HG02870 (cell line): ENCODE results near the gene KLRB1.
"Not testable (repeated sequence)": the region's sequence is repeated elsewhere in the genome, so short reads cannot be mapped to it uniquely, and the experiment has no call there.

Source experiments
- ATAC-seq: cut with Tn5 transposase; IDR thresholded peaks from one replicate; pipeline ENCODE4 v1.9.1; 2021; ENCODE audit warnings: mild to moderate bottlenecking, moderate library complexity; ENCODE audit not compliant: unreplicated experiment

KLRB1 gene

DNA sequence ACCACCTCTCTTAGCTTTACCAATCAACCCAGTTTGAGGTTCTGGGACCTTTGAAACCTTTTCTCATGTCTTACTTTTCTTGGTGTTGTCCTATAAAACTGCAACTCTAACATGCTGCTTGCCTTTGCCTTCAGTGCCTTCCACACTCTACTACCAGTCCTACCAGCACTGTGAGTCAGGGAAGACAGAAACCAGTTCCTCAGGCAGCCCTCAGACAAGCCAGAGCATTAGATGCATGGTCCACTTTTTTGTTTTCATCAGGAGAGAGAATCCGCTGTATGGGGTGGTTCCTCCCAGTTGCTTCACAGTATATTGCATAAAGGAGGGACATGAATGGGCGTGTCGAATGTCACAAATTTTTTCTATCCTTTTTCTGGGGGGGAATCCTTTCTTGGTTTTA, 17.3 kb upstream of the KLRB1 start:
- ATAC-seq: no peak

DNA sequence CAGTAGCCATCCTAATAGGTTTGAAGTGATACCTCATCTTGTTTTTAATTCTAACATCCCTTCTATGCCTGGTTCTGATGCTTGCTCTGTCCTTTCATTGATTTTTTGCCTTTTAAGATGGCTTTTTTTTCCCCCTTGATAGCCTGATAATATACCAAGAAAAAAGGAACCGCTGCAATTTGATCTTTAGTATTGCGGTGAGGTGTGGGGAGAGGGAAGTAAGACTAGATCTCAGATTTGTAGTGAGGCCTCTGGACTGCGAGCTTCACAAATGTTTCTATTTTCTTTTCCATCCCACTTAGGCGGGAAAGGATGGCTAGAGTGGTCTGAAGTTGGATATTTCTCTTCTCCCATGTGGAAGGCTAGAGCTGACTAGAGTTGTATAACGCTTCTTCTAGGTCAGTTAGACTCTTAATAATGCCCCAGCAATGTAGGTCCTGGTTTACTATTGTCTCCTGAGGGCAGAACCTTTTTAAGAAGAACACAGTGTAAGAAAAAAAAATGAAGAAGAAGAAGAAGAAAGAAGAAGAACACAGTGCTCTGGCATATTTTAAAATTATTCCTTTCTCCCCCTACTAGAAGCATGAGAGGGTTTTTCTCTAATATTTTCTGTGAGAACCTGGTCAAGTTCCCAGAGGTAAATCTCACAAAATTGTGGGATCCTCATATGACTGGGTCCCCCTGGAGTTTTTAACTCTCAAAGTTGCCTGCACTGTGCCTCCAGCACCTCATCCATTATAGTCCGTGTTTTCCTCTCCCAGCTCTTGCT, 11.9 kb upstream of the KLRB1 start:
- ATAC-seq: no peak

DNA sequence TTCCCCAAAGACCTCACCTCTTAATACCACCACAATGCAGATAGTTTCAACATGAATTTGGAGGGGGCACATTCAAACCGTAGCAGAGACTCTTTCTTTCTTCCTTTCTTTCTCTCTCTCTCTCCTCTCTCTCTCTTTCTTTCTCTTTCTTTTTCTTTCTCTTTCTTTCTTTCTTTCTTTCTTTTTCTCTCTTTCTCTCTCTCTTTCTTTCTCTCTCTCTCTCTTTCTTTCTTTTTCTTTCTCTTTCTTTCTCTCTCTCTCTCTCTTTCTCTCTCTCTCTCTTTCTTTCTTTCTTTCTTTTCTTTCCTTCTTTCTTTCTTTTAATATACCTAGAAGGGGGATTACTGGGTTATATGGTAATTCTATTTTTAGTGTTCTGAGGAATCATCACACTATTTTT, 11.2 kb upstream of the KLRB1 start:
- ATAC-seq: not testable (repeated sequence)

DNA sequence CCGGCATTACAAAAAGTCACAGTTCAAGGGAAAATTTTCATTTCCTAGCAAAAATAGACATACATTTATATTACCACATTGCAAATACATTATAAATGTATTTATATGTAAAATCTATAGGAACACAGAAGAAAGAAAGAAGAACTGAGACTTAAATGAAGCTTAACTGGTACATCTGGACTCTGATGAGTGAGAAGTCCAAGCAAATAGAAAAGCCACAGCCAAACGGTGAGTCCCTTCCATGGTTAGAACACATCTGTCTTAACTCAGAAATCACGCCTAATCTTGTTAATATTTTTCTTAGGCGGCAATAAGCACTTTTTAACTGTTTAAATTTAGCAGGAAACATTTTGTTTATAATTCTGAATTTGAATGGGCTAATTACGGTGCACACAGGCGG, 9.4 kb upstream of the KLRB1 start:
- no peak for ATAC-seq

DNA sequence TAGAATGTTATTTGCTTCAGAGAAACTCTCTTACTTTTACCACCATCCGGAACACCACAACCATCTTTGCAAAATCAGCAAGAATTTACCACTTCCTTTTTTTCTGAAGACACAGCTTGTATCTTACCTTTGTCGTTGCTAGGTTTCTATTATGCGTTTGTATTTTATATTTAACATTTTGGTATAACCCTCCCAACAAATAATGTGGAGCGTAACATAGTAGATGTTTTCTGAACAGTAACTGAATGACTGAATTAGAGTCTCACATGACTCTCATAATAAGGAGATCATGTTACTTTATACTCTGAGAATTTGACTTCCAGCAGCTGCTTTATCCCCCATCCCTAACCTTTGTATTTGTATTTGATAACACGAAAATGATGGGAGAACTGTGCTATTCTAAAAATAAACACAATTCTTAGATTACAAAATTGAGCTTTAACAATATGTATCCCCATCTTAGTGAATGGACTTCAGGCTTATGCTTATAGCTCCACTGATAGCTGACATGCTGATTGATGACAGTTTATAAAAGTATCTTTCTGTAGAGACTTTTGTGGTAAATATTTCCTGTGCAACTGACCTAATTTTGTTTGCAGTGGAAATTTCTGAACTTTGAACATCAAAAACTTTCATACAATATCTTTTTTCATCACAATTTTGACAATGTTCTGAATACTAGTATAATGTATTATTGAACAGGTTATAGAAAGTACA, 7.9 kb upstream of the KLRB1 start:
- ATAC-seq: no peak

DNA sequence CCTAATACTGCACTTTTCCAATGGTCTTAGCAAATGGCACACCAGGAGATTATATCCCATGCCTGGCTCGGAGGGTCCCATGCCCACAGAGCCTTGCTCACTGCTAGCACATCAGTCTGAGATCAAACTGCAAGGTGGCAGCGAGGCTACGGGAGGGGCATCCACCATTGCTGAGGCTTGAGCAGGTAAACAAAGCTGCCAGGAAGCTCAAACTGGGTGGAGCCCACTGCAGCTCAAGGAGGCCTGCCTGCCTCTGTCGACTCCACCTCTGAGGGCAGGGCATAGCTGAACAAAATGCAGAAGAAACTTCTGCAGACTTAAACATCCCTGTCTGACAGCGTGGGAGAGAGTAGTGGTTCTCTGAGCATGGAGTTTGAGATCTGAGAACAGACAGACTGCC, 2.9 kb upstream of the KLRB1 start:
- ATAC-seq: not testable (repeated sequence)

DNA sequence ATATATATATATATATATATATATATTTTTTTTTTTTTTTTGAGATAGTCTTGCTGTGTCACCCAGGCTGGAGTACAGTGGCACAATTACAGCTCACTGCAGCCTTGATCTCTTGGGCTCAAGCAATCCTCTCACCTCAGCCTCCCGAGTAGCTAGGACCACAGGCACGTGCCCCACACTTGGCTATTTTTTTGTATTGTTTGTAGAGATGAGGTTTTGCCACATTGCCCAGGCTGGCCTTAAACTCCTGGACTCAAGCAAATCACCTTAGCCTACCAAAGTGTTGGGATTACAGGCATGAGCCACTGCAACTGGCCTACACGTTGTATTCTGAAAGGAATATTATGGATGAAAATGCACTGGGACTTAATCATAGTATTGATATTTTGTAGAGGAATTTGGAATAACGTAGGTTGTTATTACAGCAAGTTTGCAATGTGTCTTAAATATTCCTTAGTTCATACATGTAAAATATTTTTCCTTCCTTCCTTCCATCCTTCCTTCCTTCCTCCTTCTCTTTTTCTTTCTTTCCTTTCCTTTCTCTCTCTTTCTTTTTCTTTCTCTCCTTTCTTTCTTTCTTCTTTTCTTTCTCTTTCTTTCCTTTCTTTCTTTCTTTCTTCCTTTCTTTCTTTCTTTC, 862 bp downstream of the KLRB1 start:
- no peak for ATAC-seq

DNA sequence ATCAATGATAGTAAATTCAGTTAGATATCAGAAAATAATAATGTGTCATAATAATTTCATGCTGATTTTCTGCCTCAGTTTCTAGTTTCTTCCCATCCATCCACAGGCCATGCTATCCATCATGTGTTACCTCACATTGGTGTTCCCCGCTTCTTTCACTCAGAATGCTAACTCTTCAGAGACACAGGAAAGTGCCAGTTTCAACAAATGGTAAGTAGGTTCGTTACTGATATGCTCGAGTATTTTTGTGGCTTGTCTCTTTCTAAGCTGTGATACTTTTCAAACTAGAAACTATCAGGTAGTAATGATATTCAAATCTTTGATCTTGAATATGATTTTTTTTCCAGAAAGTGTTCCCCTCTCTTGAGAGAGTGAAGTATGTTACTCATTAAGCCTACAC, 1.5 kb downstream of the KLRB1 start:
- no peak for ATAC-seq

DNA sequence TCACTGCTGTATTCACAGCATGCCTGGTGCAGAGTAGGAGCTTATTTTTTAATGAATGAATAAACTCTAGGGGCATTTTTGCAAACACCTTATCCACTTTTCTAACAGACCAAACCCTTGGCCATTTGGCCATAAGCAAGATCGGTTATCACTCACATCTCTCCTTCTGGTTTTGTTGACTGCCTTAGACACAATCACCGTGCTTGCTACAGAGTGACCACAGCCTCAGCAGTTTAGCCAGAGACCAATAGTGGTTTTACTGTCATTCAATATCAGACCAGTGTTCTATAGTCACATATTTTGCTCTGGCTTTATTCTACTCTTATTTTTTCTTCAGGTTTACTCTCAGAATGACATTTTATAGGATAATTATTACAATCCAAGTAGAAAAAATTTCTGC, 2.2 kb downstream of the KLRB1 start:
- no peak for ATAC-seq

DNA sequence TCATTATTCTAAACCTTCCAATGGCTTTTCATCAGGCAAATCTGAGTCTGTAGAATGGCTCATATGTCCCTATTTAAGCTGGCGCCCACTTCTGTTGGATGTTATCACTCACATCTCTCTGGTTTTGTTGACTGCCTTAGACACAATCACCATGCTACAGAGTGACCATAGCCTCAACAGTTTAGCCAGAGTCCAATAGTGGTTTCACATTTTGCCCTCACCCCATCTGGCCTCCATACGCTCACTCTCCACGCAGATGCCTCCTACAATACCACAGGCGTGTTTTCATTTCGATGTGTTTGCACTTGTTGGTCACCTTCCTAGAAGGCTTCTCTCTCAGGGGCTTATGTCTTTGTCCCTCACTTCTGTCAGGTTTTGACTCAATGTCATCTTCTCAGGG, 3.4 kb downstream of the KLRB1 start:
- ATAC-seq: no peak

DNA sequence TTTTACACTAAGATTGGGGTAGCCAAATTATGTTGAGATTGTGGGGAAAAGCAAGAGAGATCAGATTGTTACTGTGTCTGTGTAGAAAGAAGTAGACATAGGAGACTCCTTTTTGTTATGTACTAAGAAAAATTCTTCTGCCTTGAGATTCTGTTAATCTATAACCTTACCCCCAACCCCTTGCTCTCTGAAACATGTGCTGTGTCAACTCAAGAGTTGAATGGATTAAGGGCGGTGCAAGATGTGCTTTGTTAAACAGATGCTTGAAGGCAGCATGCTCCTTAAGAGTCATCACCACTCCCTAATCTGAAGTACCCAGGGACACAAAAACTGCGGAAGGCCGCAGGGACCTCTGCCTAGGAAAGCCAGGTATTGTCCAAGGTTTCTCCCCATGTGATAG, 7.3 kb downstream of the KLRB1 start:
- not testable (repeated sequence) for ATAC-seq

DNA sequence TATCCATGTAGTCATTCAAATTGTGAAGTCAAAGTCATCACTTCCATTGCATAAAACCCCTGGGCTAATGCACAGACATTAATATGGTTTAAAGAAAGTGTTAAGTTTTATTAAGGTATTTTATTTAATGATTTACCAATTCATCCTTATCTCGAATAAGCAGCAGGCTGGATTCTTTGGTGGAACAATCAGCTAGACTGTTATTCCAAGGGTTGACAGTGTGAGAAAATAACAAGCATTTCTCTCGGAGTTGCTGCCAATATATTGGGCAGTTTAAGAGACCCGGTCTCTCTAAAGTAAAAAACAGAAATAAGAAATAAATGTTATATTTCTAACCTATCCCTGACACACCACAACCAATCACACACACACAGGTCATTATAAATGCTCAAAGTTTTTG, 9.4 kb downstream of the KLRB1 start:
- ATAC-seq: no peak

DNA sequence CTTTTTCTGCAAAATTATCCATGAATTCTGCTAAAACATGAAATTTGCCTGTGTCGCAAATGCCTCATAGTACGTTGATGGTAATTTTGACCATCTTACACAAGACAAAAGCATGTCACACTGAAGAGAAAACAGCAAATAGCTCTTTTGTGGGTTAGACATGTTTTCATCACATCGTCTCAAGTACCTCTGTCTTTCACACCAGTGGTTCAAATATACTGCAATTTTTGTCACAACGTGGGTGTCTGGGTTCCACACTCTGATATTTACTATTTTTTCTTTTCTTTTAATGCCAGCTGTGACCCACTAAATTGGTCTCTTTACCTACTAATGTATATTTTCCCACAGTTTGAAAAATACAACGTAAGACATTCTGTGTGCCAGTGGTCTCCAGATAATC, 10.4 kb downstream of the KLRB1 start:
- no peak for ATAC-seq

DNA sequence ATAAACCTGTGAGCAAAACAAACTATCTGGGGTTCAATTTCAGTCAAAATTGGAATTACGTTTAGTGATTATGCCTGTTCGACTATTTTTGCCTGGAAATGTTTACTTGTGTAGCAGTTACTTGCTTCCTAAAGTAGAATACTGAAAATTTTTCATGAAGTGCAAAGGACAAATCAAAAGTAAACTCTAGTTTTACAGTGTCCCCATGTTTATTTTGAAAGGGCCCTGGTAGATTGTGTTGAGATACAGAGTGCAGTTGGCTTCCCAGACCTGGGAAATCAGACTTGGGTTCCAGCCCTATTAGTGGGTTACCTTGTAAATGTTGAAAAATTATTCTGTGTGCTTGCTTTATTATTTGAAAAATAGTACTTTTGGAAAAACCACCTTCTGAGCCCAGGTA, 17.3 kb downstream of the KLRB1 start:
- ATAC-seq: no peak

DNA sequence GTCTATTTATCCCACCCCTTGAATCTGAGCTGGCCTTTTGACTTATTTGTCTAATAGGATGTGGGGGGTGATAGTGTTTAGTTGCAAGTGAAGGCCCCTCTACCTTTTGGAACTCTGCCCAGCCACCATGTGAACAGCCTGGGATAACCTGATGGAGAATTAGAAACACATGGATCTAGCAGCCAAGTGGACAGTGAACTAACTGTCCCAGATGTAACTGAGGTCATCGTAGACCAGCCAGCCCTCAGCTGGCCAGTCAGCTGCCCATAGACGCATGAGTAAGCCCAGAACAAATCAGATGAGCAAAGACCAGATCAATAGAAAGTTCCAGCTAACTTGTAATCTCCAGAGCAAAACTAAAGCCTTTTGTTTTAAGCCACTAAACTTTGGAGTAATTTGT, 19.0 kb downstream of the KLRB1 start:
- no peak for ATAC-seq

DNA sequence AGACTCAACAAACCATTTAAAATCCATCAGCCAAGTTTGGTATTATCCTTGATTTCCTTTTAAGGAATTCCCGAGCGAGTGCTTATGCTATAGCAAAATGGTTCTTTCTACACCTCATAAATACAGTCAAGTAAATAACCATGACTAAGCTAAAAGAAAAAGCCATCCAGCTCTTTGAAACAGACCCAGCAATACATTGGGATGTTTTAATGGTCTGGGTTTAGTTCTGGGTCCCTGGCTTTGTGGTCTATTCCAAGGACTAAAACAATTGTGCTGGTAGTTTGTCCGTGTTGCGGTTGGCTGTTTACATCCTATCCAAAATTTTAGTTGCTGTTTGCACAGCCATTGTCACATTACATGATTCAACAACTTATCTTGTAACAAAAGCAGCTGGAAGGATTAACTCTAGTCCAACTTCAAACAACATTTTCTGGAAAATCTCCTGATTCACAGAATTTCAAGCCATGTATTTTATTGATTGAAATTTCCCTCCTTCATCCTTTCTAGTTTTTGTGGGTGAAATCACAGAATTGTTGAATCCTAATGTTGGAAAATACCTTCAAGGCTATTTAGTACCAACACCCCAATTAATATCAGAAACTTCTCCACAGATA, 19.6 kb downstream of the KLRB1 start:
- no peak for ATAC-seq

DNA sequence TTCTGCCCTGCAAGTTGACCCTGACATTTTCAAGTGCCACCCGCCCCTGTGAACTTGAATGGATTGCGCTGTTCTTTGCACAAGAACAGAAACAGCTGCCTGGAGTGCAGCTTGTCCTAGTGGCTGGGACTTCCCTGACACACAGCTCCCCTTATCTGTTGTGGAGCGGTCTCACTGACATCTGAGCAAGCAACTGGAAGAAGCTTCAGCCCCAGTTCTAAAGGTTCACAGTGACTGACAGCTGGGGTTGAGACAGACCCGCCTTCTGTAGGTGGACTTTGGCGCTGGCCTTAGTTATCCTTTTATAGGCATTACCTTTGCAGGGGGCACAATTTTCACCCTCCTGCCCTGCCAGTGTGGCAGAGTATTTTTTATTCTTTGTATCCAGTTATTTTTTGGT, 30.0 kb downstream of the KLRB1 start:
- ATAC-seq: not testable (repeated sequence)

DNA sequence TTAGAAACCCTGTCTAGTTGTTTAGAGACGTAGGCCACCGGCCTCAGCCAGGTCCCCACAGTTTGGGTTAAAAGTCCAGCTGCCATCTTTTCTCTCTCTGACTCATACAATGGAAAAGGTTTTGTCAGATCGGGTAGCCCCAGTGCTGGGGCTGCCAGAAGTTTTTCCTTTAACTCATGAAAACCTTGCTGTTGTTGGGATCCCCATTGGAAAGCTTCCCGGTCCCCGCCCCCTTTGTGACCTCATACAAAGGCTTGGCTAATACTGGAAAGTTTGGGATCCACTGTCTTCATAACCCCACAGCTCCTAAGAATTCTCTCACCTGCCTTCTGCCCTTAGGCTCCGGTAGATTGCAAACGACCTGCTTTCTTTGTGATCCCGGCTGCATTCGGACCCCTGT, 40.6 kb downstream of the KLRB1 start:
- not testable (repeated sequence) for ATAC-seq

DNA sequence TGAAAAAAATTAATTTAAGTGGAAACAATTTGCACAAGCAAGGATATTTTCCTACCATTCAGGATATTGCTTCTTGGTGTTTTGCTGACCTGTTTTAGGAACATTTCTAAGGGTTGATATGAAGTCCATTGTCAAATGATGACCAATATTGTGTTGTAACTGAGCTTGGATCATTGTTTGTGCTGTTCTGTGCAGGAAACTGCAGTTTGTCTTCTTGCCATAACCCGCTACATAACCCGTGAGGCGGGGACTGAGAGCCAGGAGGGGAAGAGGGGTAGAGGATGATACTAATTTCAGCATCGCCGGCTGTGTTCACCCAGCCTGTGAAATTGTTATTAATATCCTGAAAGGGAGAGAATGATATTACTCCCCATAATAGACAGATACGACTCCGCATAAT, 41.6 kb downstream of the KLRB1 start:
- ATAC-seq: not testable (repeated sequence)

DNA sequence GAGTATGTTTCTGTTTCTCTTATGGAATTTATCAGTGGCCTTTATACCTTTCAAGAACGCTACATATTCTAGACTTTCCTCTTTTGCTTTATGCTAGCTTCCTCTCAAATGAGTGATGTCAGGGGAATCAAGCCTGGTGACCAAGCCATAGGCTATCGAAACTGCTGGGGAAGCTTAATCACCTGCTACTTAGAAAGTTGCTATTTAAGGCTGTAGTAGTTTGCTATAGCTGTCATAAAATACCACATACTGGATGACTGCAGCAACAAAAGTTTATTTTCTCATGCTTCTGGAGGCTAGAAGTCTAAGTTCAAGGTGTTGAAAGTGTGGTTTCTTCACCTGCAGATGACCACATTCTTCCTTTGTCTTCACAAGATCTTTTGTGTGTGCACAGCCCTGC, 43.3 kb downstream of the KLRB1 start:
- ATAC-seq: not testable (repeated sequence)

DNA sequence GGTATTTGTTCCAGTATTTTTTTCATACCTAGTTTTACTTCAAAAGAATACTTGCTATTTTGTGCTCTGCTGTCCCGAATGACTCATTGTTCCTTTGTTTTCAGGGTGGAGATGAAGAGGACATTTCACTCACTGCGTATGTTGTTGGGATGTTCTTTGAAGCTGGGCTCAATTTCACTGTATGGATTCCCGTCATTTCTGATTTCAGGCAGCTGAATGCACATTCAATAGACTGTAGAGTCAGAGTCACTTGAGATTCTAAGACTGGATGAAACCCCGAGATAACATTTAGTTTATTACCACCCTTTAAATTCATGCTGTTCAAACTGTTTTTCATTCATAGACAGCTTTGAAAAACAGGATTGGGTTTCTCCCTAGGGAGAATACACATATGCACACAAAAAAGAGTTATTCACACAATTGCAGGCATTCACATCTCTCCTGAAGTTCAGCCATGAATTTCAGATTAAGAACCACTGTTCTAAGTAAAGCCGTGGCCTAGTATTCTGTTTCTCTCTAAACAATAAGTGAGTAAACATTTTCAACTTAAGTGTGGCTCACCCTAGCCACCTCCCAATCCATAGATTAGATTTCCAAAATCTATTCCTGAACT, 44.8 kb downstream of the KLRB1 start:
- ATAC-seq: not testable (repeated sequence)
